Limb (tissue), 2 donors: ENCODE measurements around the gene ACTL6B.
"Not testable (repeated sequence)": the region's sequence is repeated elsewhere in the genome, so short reads cannot be mapped to it uniquely, and the experiment has no call there.

Source experiments
- DNase-seq, 2 donors: peaks; one replicate each; pipeline ENCODE4 v3.0.0-alpha.2; 2016; ENCODE audit errors: extremely low spot score in 2 of 2

The ACTL6B gene

GRCh38 chr7:100671353-100672327, 15.4 kb upstream of the ACTL6B start:
- no peak for DNase-seq

- DNase-seq: no peak
These were observed 13.8 kb upstream of the ACTL6B start for GRCh38 chr7:100670074-100670473.

GRCh38 chr7:100669106-100669505, 12.9 kb upstream of the ACTL6B start:
- not testable (repeated sequence) for DNase-seq

GRCh38 chr7:100668069-100668449, 11.8 kb upstream of the ACTL6B start:
- no peak for DNase-seq

- no peak for DNase-seq
These were observed 11.3 kb upstream of the ACTL6B start for GRCh38 chr7:100667331-100668068.

GRCh38 chr7:100665168-100665726, 9.0 kb upstream of the ACTL6B start:
- no peak for DNase-seq

- DNase-seq: not testable (repeated sequence)
These were observed 6.0 kb upstream of the ACTL6B start for GRCh38 chr7:100662194-100662776.

- no peak for DNase-seq
These were observed 1.1 kb downstream of the ACTL6B start for GRCh38 chr7:100654908-100655831.

- no peak for DNase-seq
These were observed 6.3 kb downstream of the ACTL6B start for GRCh38 chr7:100649826-100650565.

- no peak for DNase-seq
These were observed 13.7 kb downstream of the ACTL6B start for GRCh38 chr7:100642534-100642907.

GRCh38 chr7:100641860-100642533, 14.3 kb downstream of the ACTL6B start:
- no peak for DNase-seq

GRCh38 chr7:100641463-100641859, 14.8 kb downstream of the ACTL6B start, which contains the start of gene TFR2:
Gene TFR2 (minus strand): TSS chr7:100641552. CDS start chr7:100641509, 43 bp downstream.
- no peak for DNase-seq

GRCh38 chr7:100640517-100641440, 15.5 kb downstream of the ACTL6B start:
- no peak for DNase-seq

- no peak for DNase-seq
These were observed 16.2 kb downstream of the ACTL6B start for GRCh38 chr7:100639995-100640516.

- peak in 1 of 2 donors; percentile 69 for DNase-seq
These were observed 23.1 kb downstream of the ACTL6B start for GRCh38 chr7:100632951-100633717.

- DNase-seq: no peak
These were observed 26.2 kb downstream of the ACTL6B start for GRCh38 chr7:100630066-100630465.

GRCh38 chr7:100629117-100629716, 27.0 kb downstream of the ACTL6B start:
- DNase-seq: no peak
